T-cell (primary cell): Measurements from ENCODE around the gene STAM2. TPM values are rescaled to one million over a fixed set of nuclear protein-coding genes. Genes with fewer than 3 reads are reported as not detected.
"Not testable (repeated sequence)": the region's sequence is repeated elsewhere in the genome, so short reads cannot be mapped to it uniquely, and the experiment has no call there.

ENCODE experiments used
- ATAC-seq, 4 experiments: fragments of 200-7000 bp in 3 of 4; fragments of 150-1000 bp in 1 of 4; cut with Tn5 transposase; replicated peaks in 1 of 4; 1 replicate in 3 of 4; 2 replicates in 1 of 4; pipeline ENCODE4 v1.10.0; 2021; ENCODE audit warnings: moderate library complexity in 3 of 4, mild to moderate bottlenecking in 2 of 4, moderate number of reproducible peaks in 1 of 4
- CTCF ChIA-PET, 2 donors: fragments of 300-600 bp; sonication (Branson Sonifier 250); formaldehyde crosslinking; loops; one replicate each; lab custom pipeline; 2022; ENCODE audit warnings: antibody characterized with exemption in 2 of 2; lab: Charles Lee
- POLR2A ChIA-PET, 2 donors: fragments of 300-600 bp; sonication (Branson Sonifier 250); formaldehyde crosslinking; loops; one replicate each; lab custom pipeline; 2022; ENCODE audit warnings: antibody characterized with exemption in 2 of 2; lab: Charles Lee
- DNase-seq, 35 experiments: peaks; one replicate each; pipeline versions ENCODE4 v3.0.0 to v3.0.0-alpha.2; 2013 to 2023
- H3K27ac ChIP-seq: one replicate; pipeline ENCODE4 v1.5.1; 2013; ENCODE audit warnings: low read length
- H3K27me3 ChIP-seq, 2 experiments: replicated peaks in 1 of 2; 1 replicate in 1 of 2; 2 replicates in 1 of 2; pipeline versions ENCODE4 v1.6.1 to v1.7.0; 2013; ENCODE audit warnings: low read length in 1 of 2, mixed read lengths in 1 of 2; ENCODE audit not compliant: control insufficient read depth in 2 of 2, insufficient read depth in 2 of 2; ENCODE audit errors: extremely low read depth in 1 of 2
- H3K36me3 ChIP-seq, 2 donors: 1 replicate in 1 of 2; 2 replicates in 1 of 2; pipeline versions ENCODE4 v1.6.1 to v1.7.0; 2013; ENCODE audit warnings: low read length in 1 of 2; ENCODE audit not compliant: control insufficient read depth in 2 of 2, insufficient read depth in 1 of 2; ENCODE audit errors: extremely low read depth in 1 of 2
- H3K4me1 ChIP-seq, 2 experiments: 1 replicate in 1 of 2; 2 replicates in 1 of 2; pipeline versions ENCODE4 v1.6.1 to v1.7.0; 2013; ENCODE audit warnings: low read length in 2 of 2, mixed read lengths in 1 of 2; ENCODE audit not compliant: insufficient read depth in 2 of 2, control insufficient read depth in 1 of 2; ENCODE audit errors: extremely low read depth in 1 of 2
- H3K4me3 ChIP-seq, 2 donors: 1 replicate in 1 of 2; 2 replicates in 1 of 2; pipeline versions ENCODE4 v1.5.1 to v1.7.0; 2013; ENCODE audit warnings: mild to moderate bottlenecking in 2 of 2, low read length in 1 of 2, moderate library complexity in 1 of 2; ENCODE audit not compliant: control insufficient read depth in 1 of 2; ENCODE audit errors: extremely low read depth in 1 of 2
- H3K9me3 ChIP-seq: 2 replicates; pipeline ENCODE4 v1.7.0; 2013
- H3K27ac Mint-ChIP-seq, 2 donors: one replicate each; pipeline ENCODE4 v1.8.0; 2020 to 2021; ENCODE audit warnings: mild to moderate bottlenecking in 2 of 2, mixed read lengths in 2 of 2
- H3K27me3 Mint-ChIP-seq, 2 donors: one replicate each; pipeline ENCODE4 v1.8.0; 2021 to 2022; ENCODE audit warnings: mixed read lengths in 2 of 2
- H3K36me3 Mint-ChIP-seq: one replicate; pipeline ENCODE4 v1.8.0; 2021; ENCODE audit warnings: mixed read lengths
- H3K4me1 Mint-ChIP-seq, 3 donors: one replicate each; pipeline ENCODE4 v1.8.0; 2020 to 2022; ENCODE audit warnings: mixed read lengths in 3 of 3, mild to moderate bottlenecking in 1 of 3
- H3K4me3 Mint-ChIP-seq, 3 donors: one replicate each; pipeline ENCODE4 v1.8.0; 2020 to 2022; ENCODE audit warnings: mild to moderate bottlenecking in 3 of 3, mixed read lengths in 3 of 3, moderate library complexity in 3 of 3
- H3K9me3 Mint-ChIP-seq, 3 donors: one replicate each; pipeline ENCODE4 v1.8.0; 2020 to 2022; ENCODE audit warnings: mixed read lengths in 3 of 3
- WGBS: methylation state at CpG from one replicate; pipeline ENCODE4 v1.1.5; 2013; ENCODE audit warnings: missing lambda C conversion rate; ENCODE audit not compliant: insufficient coverage; 5-methylcytosine and 5-hydroxymethylcytosine counted together
- total RNA-seq, 35 experiments: library from RNA in 6 of 35; stranded (reverse) in 6 of 35; fragments of 120-200 nt in 1 of 35; gene quantifications; one replicate each; pipeline versions ENCODE4 v1.2.1 to v1.2.4 and lab custom pipeline; 2013 to 2026

The STAM2 gene
- total RNA-seq, 5 donors from 2014 or later (not counting 1 experiment from before 2014, with no cell fraction given) = 12.0 to 20.8 (median 19.3) TPM

DNA sequence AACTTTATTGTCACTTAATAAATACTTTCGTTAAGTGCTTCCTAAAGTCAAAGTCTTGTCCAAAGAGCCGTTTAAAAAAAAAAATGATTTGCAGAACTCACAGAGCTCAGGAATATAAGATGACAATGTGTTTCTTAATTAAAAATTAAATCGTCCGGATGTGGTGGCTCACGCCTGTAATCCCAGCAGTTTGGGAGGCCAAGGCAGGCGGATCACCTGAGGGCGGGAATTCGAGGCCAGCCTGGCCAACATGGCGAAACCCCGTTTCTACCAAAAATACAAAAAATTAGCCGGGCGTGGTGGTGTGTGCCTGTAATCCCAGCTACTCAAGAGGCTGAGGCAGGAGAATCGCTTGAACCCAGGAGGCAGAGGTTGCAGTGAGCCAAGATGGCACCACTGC lies 68.4 kb downstream of the STAM2 start:
- not testable (repeated sequence) for H3K9me3 Mint-ChIP-seq, H3K4me1 Mint-ChIP-seq, H3K4me3 ChIP-seq, H3K4me1 ChIP-seq, ATAC-seq, H3K4me3 Mint-ChIP-seq, H3K36me3 Mint-ChIP-seq, H3K36me3 ChIP-seq, H3K27ac ChIP-seq, DNase-seq, H3K27ac Mint-ChIP-seq, H3K9me3 ChIP-seq
- H3K27me3 Mint-ChIP-seq = peaks cover 13 to 15% of the 10 kb centered on the region in 2 donors
- WGBS = 100% methylated on average over 1 of the region's 13 CpGs
- H3K27me3 ChIP-seq = peaks cover 0 to 13% of the 10 kb centered on the region in 2 experiments
- ChIA-PET POLR2A (interaction anchor here in 1 of 2 donors (0.6 kb wide), 1 partner anchor 17 kb away, joined by 3 read pairs; no protein-coding TSS in a partner anchor), CTCF (interaction anchor here in 1 of 2 donors (0.7 kb wide), 1 partner anchor 8 kb away, joined by 4 read pairs; no protein-coding TSS in a partner anchor)

DNA sequence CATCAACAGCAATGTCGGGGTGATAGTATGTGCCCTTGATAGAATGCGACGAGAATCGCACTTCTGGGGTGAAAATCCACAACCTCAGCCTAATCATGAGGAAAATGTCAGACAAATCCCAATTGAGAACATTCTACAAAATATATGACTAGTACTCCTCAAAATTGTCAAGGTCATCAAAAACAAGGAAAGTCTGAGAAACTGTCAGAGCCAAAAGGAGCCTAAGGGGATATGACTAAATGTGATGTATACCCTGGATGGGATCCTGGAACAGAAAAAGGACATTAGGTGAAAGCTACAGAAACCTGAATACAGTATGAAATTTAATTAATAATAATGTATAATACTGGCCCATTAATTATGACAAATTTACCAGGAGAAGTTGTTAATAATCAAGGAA lies 69.1 kb downstream of the STAM2 start:
- ChIA-PET POLR2A (interaction anchor here in 1 of 2 donors (0.6 kb wide), 1 partner anchor 16 kb away, joined by 3 read pairs; no protein-coding TSS in a partner anchor), CTCF (interaction anchor here in 1 of 2 donors (0.7 kb wide), 1 partner anchor 9 kb away, joined by 4 read pairs; no protein-coding TSS in a partner anchor)
- WGBS = 82% methylated on average over 4 of the region's 4 CpGs
- Mint-ChIP-seq H3K36me3 (no peaks in the 10 kb centered on the region), H3K4me3 (no peak overlapping the region), H3K27ac (no peak overlapping the region), H3K27me3 (peaks cover 16 to 21% of the 10 kb centered on the region in 2 donors), H3K4me1 (no peaks in the 10 kb centered on the region), H3K9me3 (no peaks in the 10 kb centered on the region)
- Histone ChIP-seq H3K36me3 (no peaks in the 10 kb centered on the region), H3K27ac (no peak overlapping the region), H3K27me3 (peaks cover 0 to 17% of the 10 kb centered on the region in 2 experiments), H3K9me3 (no peaks in the 10 kb centered on the region), H3K4me1 (no peaks in the 10 kb centered on the region), H3K4me3 (no peak overlapping the region)
- DNase-seq = no peak
- ATAC-seq = no peak

- WGBS = no CpG with 5 or more reads among the region's 3 CpGs
- ChIA-PET POLR2A (no interaction called here), CTCF (interaction anchor here in 1 of 2 donors (0.7 kb wide), 1 partner anchor 565 kb away, joined by 5 read pairs; no protein-coding TSS in a partner anchor)
- Histone ChIP-seq H3K36me3 (no peaks in the 10 kb centered on the region), H3K9me3 (no peaks in the 10 kb centered on the region), H3K4me3 (no peak overlapping the region), H3K27me3 (peaks cover 3 to 38% of the 10 kb centered on the region in 2 experiments), H3K4me1 (peaks cover 3 to 14% of the 10 kb centered on the region in 2 experiments), H3K27ac (no peak overlapping the region)
- no peak overlapping the region for H3K4me3 Mint-ChIP-seq
- no peaks in the 10 kb centered on the region for H3K9me3 Mint-ChIP-seq
- ATAC-seq (no peak), DNase-seq (no peak)
- peaks cover 33 to 42% of the 10 kb centered on the region in 2 donors for H3K27me3 Mint-ChIP-seq
- H3K27ac Mint-ChIP-seq = no peak overlapping the region
- H3K36me3 Mint-ChIP-seq = no peaks in the 10 kb centered on the region
- H3K4me1 Mint-ChIP-seq = peaks cover 9 to 11% (median 9%) of the 10 kb centered on the region in 3 donors
Measured at GRCh38 chr2:152103271-152103670, 72.3 kb downstream of the STAM2 start.

DNA sequence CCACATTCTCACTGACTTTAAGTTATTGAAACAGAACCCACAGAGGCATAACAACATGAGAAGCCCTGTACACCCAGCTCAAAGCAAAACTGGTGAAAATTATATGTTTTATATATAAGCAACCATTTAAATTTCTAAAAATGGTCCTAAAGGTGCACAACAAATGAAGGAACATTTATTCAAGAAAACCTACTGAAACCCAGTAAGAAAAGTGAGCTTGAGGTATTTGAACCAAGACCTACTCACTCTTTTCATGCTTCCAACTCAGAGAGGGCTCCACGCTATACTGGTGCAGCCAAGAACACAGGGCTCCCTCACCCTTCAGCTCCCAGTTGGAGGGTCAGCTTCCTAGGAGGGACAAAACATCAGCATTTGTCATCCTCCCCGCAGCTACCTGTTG lies 74.6 kb downstream of the STAM2 start:
- H3K4me3 ChIP-seq = no peak overlapping the region
- WGBS = 86% methylated on average over 1 of the region's 2 CpGs
- Mint-ChIP-seq H3K27me3 (peaks cover 47 to 48% of the 10 kb centered on the region in 2 donors), H3K4me3 (no peak overlapping the region), H3K4me1 (peaks cover 18 to 20% (median 19%) of the 10 kb centered on the region in 3 donors), H3K36me3 (no peaks in the 10 kb centered on the region), H3K9me3 (no peaks in the 10 kb centered on the region), H3K27ac (no peak overlapping the region)
- no peaks in the 10 kb centered on the region for H3K36me3 ChIP-seq
- DNase-seq (no peak), ATAC-seq (no peak)
- ChIA-PET CTCF (no interaction called here), POLR2A (no interaction called here)
- H3K9me3 ChIP-seq = no peaks in the 10 kb centered on the region
- no peak overlapping the region for H3K27ac ChIP-seq
- peaks cover 3 to 49% of the 10 kb centered on the region in 2 experiments for H3K27me3 ChIP-seq
- H3K4me1 ChIP-seq = peaks cover 3 to 18% of the 10 kb centered on the region in 2 experiments

DNA sequence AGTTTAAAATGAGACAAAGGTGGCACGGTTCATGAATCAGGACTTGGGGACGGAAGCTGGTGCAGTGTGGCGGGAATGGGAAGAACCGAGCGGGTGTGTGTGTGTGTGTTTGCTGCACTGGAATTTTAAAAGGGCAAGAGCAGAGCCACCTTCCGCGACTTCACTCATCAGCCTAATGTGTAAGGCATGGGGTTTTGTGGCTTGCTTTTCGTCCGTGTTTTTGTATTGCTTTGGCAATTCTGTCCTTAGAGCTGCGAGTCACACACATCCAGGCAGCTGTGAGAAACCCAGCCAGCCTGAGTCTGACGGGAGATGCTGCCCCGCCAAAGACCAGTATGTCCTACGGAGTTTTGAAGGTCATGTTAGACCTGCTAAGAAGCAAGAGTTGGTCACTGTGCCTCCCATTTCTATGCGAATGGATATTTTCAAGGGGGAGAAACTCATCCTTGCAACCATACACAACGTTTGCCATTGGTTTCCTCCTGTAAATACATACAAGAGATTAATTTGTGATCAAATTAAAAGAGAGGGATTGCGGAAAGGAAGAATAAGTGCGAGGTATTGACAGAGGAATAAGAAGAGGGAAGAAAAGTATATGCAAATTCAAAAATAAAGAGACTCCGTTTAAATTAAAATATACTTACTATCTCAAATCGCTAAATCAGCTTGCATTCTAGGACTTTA lies 76.1 kb downstream of the STAM2 start:
- Mint-ChIP-seq H3K36me3 (no peaks in the 10 kb centered on the region), H3K4me3 (peak overlapping the region; percentile 73 to 89 (median 77)), H3K27me3 (peaks cover 48 to 52% of the 10 kb centered on the region in 2 donors), H3K4me1 (peaks cover 18 to 20% (median 19%) of the 10 kb centered on the region in 3 donors), H3K27ac (peak overlapping the region in 1 of 2 donors; percentile 36), H3K9me3 (no peaks in the 10 kb centered on the region)
- no peaks in the 10 kb centered on the region for H3K9me3 ChIP-seq
- no peaks in the 10 kb centered on the region for H3K36me3 ChIP-seq
- peak overlapping the region; percentile 38 to 90 for H3K4me3 ChIP-seq
- H3K27me3 ChIP-seq = peaks cover 3 to 49% of the 10 kb centered on the region in 2 experiments
- peaks cover 3 to 18% of the 10 kb centered on the region in 2 experiments for H3K4me1 ChIP-seq
- CTCF ChIA-PET = no interaction called here
- WGBS = 8% methylated on average over 9 of the region's 19 CpGs
- ATAC-seq = no peak
- peak in 1 of 35 experiments; percentile 3 for DNase-seq
- POLR2A ChIA-PET = interaction anchor here in 1 of 2 donors (0.5 kb wide), 1 partner anchor 387 kb away, joined by 3 read pairs; no protein-coding TSS in a partner anchor
- no peak overlapping the region for H3K27ac ChIP-seq

GRCh38 chr2:152098496-152099366 lies 76.8 kb downstream of the STAM2 start, which contains the start of gene CACNB4:
TSS of gene CACNB4 (minus strand) at chr2:152099044.
- ChIA-PET POLR2A (no interaction called here), CTCF (no interaction called here)
- peak; percentile 20 to 58 (median 43) for ATAC-seq
- no peaks in the 10 kb centered on the region for H3K9me3 ChIP-seq
- H3K9me3 Mint-ChIP-seq = no peaks in the 10 kb centered on the region
- H3K27ac ChIP-seq = no peak within 1 kb of the TSS
- H3K4me3 ChIP-seq = peak within 1 kb of the TSS; percentile 38 to 90
- peaks cover 3 to 18% of the 10 kb centered on the region in 2 experiments for H3K4me1 ChIP-seq
- peak in 5 of 35 experiments; percentile 1 to 6 (median 4) for DNase-seq
- peaks cover 18 to 20% (median 19%) of the 10 kb centered on the region in 3 donors for H3K4me1 Mint-ChIP-seq
- WGBS = 2% methylated on average over 51 of the region's 73 CpGs
- H3K27ac Mint-ChIP-seq = peak within 1 kb of the TSS in 1 of 2 donors; percentile 36
- H3K36me3 ChIP-seq = no peaks in the 10 kb centered on the region
- peaks cover 3 to 52% of the 10 kb centered on the region in 2 experiments for H3K27me3 ChIP-seq
- H3K36me3 Mint-ChIP-seq = no peaks in the 10 kb centered on the region
- H3K27me3 Mint-ChIP-seq = peaks cover 43 to 53% of the 10 kb centered on the region in 2 donors
- H3K4me3 Mint-ChIP-seq = peak within 1 kb of the TSS; percentile 73 to 89 (median 77)
